Stimulated activated CD4-positive, alpha-beta T cell treated with anti-CD3 and anti-CD28 coated beads, Interleukin-15, amount 100 ng/mL, for 48 hours (primary cell): ENCODE measurements around the gene EIF4G3.

Experiments used
- DNase-seq, 2 donors: peaks; one replicate each; pipeline ENCODE4 v3.0.0-alpha.2; 2020; ENCODE audit warnings: low read depth in 2 of 2

Gene EIF4G3

DNA sequence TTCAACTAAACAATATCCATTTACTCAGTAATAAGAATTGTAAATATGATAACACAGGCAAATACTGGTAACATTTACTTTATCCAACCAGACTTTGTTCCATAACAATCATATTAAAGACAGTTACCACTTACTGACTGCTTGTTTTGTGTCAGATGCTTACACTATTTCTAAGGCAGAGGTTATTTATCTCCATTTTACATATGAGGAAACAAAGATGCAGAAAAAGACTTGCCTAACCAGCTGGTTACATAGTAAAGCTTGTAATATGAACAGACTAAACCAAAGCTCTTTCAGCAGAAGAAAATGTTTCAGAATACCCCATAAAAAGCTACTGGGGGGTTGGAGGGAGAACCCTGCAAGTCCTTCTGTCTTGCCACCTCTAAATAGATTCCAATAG, 180.1 kb downstream of the EIF4G3 start:
- DNase-seq = no peak

DNA sequence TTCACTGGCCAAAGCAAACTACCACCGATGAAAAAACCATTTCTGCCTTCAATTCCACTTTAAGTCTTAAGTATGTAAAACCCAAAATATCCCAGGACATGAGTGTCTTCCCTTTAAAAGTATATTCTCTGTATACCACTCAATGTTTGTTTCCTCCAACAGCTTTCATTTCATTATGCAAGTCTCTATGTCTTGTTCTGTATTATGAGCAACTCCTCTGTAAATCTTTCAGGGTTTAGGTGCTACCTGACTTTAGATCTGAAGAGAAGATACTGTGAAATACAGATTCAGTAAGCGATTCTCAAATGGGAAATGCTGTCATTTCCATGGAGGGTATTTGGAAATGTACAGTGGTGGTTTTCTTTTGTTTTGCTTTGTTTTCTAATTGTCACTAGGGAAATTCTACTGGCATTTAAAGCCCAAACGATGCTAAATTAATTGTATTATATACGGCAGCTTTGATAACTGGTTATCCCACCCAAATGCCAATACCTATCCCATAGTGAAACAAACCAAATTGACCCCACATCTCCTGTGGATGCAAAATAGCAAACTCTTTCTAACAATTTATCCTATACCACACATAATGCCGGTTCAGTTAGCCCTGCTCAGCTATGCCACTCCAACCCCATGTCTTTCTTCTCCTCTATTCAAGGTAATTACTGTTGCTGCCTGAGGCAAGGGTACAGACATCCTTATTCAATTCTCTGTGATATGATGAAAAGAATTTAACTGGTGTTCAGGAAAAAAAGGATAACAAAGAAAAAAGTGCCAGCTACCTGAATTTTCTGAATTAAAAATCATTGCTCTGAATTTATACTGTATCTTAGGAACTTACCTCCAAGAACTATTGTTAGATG, 182.8 kb downstream of the EIF4G3 start:
- DNase-seq = no peak

DNA sequence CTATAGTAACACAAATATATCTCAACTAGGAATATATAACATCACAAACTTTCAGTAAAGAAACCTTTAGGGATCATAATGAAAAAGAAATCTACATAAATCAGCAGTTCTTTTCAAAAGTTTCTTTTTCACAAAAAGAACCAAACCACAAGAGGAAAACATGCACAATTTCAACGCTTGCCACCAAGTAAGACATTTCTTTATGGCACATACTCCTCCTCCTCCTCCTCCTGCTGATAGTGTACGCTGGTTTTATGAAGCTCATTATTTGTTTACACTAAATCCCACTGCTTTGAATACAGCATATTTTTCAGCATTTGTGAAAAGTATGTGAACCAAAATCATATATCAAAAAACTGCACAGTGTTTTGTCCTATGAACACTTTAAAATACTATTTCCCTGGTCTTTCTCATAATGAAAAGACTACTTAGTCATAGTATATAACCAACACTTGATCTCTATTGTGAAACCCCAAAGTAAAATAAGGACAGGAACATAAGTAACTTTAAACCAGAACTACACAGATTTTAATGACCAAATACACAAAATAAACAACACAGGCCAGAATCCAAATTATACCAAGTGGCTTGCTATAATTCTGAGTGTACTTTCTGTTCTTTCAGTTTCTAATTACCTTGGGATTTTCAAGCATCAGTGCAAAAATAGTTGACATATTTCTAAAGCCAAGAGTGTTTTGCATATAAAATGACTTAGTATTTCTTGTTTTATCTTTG, 184.2 kb downstream of the EIF4G3 start:
- DNase-seq = no peak

DNA sequence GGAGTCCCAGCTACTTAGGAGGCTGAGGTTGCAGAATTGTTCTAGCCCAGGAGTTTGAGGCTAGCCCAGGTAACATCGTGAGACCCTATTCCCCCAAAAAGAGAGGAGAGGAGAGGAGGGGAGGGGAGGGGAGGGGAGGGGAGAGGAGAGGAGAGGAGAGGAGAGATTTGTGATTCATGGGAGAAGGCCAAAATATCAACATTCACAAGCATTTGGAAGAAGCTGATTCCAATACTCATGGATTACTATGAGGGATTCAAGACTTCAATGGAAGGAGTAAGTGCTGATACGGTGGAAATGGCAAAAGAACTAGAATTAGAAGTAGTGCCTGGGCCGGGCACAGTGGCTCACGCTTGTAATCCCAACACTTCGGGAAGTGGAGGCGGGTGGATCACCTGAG, 187.8 kb downstream of the EIF4G3 start:
- DNase-seq = no peak

- no peak for DNase-seq
Observed at GRCh38 chr1:20987831-20988825, 188.6 kb downstream of the EIF4G3 start.

- DNase-seq = no peak
Observed at GRCh38 chr1:20983297-20983889, 193.3 kb downstream of the EIF4G3 start.

GRCh38 chr1:20982316-20982715, 194.4 kb downstream of the EIF4G3 start:
- DNase-seq = no peak

DNA sequence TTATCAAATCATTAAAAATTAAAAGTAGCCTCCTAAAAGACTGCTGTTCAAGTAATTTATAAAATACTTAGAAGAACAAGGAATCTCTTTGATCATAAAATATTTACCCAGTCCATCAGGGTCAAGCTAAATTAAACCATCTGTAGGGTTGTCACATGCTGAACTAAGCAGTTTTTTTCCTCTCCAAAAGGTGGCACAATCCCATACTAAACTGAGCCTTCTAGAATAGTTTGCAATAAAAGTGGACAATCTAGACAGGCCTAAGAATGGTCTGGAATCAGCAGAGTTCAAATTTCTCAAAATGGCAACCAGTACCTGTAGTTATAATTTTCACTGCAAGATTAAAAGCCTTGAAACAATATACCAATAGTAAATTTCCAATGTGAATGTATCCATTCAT, 194.8 kb downstream of the EIF4G3 start:
- DNase-seq = no peak

GRCh38 chr1:20980051-20980450, 196.6 kb downstream of the EIF4G3 start:
- DNase-seq = no peak

DNA sequence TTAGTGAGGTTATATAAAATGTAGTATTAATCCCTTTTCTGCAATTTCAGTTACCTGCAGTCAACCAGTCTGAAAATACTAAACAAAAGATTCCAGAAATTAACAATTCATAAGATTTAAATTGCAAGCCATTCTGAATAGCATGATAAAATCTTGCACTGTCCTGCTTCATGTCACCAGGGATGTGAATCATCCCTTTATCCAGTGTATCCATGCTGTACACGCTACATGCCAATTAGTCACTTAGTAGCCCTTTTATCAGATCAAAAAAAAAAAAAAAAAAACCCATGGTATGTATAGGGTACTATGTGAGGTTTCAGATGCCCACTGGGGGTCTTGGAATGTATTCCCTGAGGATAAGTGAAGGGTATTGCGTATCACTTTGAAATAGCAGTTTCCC, 198.3 kb downstream of the EIF4G3 start:
- DNase-seq = no peak

GRCh38 chr1:20975668-20976067, 201.0 kb downstream of the EIF4G3 start:
- no peak for DNase-seq

DNA sequence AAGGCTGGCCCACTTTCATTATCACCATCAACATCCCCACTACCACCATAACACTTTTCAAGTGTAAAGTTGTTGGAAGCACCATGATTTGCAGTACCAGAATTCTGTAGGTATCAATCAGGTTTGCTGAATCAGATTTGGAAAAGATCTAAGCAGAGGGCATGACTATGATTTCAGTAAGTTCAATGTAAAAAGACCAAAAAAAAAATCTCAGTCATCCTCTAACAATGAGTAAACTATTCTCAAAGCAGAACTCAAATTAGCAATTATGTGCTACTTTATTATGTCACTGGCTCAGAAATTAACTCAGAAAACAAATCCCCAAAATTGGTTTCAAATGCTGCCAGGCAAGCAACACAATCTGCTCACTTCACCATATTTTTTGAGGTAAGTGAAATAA, 201.7 kb downstream of the EIF4G3 start:
- DNase-seq = no peak

GRCh38 chr1:20974069-20974468, 202.6 kb downstream of the EIF4G3 start:
- DNase-seq = no peak

- DNase-seq = no peak
Observed at GRCh38 chr1:20972855-20973254, 203.8 kb downstream of the EIF4G3 start.

GRCh38 chr1:20964540-20965484, 211.9 kb downstream of the EIF4G3 start:
- DNase-seq = no peak

- no peak for DNase-seq
Observed at GRCh38 chr1:20962576-20963258, 214.0 kb downstream of the EIF4G3 start.

- no peak for DNase-seq
Observed at GRCh38 chr1:20958430-20958829, 218.3 kb downstream of the EIF4G3 start.

DNA sequence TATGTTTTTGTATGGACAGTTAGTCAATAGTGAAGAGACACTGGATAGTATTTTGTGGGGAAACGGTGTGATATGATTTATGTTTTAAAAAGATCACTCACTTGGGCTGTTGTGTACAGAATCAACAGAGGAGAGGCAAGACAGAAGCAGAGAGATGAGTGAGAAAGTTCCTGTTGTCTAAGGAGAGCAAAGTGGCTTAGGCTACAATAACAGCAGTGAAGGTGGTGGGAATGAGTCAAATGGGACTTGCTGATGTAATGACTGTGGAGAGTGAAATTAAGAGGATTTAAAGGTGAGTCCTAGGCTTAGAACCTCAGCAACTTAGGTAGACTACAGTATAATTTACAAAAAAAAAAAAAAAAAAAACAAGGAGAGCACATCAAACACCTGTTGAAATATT, 220.4 kb downstream of the EIF4G3 start:
- DNase-seq = no peak

- DNase-seq = no peak
Observed at GRCh38 chr1:20950679-20951078, 226.0 kb downstream of the EIF4G3 start.
